NB4 (cell line): ENCODE results near the gene DOCK2.

ENCODE experiments used
- CTCF ChIP-seq: IDR thresholded peaks from one replicate; pipeline ENCODE4 v1.5.1; 2012; ENCODE audit warnings: low read depth, low read length
- POLR2A ChIP-seq: IDR thresholded peaks from 2 replicates; pipeline ENCODE4 v1.6.1; 2011; ENCODE audit warnings: mild to moderate bottlenecking; ENCODE audit not compliant: insufficient read length; ENCODE audit errors: extremely low read depth
- TF ChIP-seq, protein P1 (sequence below): IDR thresholded peaks from 2 replicates; pipeline ENCODE4 v1.6.1; 2011; ENCODE audit warnings: low read depth, low read length

- TF ChIP-seq CTCF = no peak
- no peak for TF ChIP-seq POLR2A
- TF ChIP-seq, protein P1, sequence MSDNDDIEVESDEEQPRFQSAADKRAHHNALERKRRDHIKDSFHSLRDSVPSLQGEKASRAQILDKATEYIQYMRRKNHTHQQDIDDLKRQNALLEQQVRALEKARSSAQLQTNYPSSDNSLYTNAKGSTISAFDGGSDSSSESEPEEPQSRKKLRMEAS = no peak
Observed at GRCh38 chr5:169939731-169940130, 302.7 kb downstream of the DOCK2 start.
